HG02884 (cell line): ENCODE measurements around the gene GAB2.

Experiments
- ATAC-seq: cut with Tn5 transposase; IDR thresholded peaks from one replicate; pipeline ENCODE4 v1.9.1; 2021; ENCODE audit warnings: mild to moderate bottlenecking, moderate library complexity; ENCODE audit not compliant: unreplicated experiment

The GAB2 gene

DNA sequence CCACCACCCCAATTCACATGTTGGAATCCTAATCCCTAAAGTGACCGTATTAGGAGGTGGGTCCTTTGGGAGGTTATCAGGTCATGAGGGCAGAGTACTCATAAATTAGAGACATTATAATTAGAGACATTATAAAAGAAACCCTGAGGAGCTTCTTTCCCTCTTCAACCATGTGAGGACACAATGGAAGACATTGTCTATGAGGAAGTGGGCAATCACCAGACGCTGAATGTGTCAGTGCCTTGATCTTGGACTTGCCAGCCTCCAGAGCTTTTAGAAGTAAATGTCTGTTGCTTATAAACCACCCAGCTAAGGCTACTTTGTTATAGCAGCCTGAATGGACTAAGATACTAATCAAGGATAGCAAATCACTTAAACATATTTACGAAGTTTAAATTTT lies 14.8 kb downstream of the GAB2 start:
- no peak for ATAC-seq

DNA sequence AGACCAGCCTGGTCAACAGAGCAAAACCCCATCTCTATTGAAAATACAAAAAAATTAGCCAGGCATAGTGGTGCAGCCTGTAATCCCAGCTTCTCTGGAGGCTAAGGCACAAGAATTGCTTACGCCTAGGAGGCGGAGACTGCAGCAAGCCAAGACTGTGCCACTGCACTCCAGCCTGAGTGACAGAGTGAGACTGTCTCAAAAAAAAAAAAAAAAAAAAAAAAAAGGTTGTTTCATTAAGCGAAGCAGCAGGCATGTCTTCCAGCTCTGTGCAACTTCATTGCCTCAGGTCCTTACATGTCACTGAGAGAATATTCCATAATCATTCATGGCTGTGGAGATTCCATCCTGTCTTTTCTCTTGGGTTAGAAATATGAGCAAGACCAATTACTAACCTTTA lies 16.9 kb downstream of the GAB2 start:
- no peak for ATAC-seq

DNA sequence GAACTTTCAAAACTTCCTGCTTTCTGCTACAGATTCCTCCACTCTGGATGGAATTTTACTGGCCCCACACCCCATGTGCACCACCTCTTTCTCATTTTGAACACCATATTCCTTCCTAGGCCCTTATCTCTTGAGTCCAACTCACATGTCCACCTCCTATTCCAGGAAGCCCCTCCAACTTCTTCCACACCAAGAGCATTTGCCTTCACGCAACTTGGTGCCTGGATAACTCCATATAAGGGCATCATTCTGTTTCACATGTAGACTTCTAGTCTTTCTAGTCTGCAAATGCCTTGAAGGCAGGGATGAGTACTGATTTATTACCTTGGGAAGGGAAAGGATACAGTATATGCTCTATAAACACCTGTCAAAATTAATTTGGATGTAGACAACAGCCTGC lies 17.5 kb downstream of the GAB2 start:
- no peak for ATAC-seq

DNA sequence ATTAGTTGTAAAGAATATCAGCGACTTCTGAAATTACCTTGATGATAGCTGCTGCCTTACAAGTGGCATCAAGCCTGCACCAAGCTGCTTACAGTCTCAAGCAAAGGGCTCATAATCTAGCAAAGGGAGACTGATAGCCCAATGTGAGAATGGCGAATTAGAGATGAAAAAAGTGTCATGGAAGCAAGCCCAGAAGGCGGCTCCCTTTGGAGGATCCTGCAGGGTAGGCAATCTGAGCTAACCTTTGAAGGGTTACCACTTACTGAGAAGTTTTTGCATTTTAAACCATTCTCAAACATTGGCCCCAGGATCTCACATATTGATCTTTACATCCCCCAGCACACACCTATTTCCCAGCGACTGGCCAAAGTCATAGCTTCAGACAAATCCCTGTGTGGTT lies 18.5 kb downstream of the GAB2 start:
- no peak for ATAC-seq

DNA sequence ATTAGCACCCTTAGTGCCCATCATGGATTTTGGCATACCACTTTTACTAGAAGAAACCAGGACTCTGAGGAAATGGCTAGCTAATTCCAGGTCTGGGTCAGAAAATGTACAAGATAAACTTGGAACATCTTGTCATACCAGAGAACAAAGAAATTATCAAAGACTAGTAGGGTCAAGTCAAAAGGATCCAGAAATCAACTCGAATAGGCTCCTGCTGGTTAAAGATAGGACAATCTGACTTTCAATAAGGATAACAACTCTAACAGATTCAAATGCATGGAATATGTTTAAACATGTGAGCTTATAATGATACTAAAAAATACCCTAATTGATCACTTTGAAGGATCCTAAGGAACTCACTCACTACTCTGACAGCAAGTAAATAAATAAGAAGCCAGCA lies 18.9 kb downstream of the GAB2 start:
- ATAC-seq: no peak

DNA sequence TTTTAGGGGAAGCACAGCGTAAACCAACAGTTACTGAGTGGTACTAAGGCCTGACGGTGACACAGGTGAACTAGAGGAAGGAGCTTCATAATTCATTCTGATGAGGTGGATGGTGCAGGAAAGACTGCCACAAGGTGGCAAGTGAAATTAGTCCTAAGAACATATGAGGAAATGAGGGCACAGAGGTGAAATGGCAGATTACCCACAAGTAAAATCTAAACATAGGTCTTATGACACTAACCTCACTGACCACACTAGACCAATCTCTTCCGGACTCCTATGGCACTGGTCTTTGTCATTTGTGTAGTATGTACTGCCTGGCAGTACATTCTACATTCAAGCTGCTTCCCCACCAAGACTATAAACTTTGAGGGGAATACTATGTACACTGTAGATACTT lies 20.2 kb downstream of the GAB2 start:
- ATAC-seq: peak; percentile 68

DNA sequence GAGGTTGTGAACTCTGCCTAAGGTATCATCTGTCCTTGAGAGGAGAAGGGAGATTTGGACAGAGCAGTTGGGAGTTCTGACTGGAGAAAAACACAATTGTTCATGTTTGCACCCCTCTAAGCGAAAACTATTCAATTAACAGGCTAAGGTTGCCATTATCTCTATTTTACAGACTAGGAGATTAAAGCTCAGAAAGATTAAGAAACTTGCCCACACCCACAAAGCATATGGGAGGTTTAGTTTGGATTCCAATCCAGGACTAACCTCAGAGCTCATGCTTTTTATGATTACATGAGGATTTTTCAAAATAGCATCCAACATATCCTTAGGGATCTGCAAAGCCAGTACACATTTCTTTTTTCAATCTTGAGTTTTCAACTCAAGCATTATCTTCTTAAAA lies 22.0 kb downstream of the GAB2 start:
- no peak for ATAC-seq

DNA sequence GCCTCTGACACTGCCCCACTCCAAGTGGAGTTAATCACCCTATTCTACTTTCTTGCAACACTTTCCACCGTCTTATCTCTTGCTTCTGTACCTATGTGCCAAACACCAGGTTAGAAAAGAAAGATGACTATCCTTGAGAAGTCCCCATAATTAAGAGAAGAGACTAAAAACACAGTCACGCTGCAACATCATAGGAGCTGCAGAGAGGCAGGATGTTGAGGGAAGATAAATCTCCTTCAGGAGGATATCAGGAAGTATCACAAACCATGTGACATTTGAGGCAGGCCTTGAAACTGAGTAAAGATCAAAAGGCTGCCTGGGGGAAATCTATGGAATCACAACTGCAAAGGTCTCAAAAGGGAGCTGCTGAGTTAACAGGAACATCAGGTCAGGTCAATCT lies 24.8 kb downstream of the GAB2 start:
- ATAC-seq: no peak

DNA sequence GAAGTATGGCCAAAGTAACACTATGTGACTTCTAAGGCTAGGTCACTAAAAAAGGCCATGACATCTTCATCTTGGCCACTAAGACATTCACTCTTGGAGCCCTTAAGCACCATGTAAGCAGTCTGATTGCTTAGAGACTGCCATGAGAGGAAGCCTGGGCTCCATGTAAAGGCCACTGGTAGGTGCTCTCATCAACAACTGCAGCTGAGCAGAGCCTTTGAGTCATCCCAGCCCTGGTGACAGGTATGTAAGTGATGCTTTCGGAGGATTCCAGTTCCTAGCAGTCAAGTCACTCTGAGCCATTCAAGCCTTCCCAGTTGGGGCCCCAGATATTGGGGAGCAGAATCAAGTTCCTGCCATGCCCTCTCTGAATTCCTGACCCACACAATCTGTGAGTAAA lies 26.2 kb downstream of the GAB2 start:
- no peak for ATAC-seq

DNA sequence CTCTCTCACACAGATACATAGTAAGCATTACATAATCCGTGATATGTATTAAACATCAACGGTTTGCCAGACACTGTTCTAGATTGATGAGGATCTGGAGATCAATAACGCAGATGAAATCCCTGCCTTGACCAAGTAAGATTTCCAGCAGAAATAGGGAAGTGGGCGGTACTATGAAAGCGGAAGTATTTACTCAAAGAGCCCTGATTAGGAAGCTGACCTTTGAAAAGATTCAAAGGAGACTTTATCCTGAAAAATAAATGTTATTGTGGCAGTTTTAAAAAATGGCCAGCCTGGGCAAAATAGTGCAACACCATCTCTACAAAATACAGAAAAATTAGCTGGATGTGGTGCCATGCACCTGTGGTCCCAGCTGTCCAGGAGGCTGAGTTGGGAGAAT lies 26.8 kb downstream of the GAB2 start:
- no peak for ATAC-seq

DNA sequence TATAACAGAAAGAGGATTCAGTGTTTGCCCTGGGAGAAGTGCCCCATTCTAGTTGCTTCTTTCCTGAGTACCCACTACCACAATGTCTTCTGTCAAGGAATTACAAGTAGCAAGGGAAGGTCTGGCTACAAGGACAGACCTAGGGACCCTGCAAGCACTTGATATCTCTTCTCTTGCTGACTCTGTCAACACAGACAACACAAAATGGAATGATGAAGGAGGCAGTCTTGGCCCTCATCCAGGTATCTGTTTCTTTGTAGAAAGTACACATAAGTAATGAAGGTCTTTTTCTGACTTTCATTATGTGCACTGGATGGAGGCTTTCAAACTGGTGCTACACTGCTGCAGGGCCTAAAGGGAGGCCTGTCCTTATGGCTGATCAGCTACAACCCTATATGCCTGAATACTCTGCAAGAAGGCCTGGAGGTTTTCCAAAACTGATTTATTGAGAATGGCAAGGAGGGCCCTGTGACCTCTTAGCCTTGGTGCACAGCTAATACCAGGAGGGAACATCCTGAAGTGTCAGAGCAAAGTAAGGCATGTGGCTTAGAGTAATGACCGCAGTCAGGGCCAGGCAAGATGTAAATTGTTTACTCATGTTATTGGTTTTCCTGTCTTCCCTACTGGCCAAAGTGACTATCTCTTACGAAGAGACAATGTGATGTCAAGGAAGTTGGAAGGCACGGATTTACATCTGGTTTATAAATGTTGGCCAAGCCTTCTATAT lies 31.2 kb downstream of the GAB2 start:
- ATAC-seq: no peak

DNA sequence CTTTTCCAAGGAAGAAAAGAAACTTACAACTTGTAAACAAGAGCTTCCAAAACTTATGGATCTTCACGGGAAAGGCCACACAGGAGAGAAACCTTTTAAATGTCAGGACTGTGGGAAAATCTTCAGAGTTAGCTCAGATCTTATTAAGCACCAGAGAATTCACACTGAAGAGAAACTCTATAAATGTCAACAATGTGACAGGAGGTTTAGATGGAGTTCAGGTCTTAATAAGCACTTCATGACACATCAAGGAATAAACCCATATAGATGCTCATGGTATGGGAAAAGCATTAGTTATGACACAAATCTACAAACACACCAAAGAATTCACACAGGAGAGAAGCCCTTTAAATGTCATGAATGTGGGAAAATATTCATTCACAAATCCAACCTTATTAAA lies 32.4 kb downstream of the GAB2 start:
- ATAC-seq: no peak

DNA sequence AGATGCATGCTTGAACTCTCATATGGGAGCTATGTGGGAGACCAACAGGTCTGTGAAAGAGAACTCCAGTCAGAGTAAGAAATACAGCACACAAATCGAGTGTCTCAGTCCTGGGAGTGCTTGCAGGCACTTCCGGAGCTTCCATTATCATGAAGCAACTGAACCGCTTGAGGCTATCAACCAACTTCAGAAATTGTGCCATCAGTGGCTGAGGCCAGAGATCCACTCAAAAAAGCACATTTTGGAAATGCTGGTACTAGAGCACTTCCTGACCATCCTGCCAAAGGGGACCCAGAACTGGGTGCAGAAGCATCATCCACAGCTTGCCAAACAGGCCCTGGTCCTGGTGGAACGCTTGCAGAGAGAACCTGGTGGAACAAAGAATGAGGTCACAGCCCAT lies 33.4 kb downstream of the GAB2 start:
- ATAC-seq: no peak

DNA sequence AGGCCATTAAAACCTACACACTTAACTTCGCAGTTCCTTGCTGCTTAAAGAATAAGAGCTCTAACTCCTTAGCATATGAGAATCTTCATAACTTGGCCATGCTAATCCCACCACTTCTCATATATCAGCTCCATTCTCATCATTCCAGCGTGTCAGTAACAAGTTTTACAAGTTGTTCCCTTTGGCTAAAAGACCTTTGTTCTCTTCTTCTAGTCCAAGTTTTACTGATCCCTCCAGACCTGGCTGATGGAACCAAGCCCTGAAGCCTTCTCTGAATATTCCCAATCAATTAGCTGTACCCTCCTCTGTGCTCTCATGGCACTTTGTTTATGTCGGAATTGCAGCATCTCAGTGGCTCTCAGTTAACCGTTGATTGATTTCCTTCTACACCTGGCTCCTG lies 35.8 kb downstream of the GAB2 start:
- ATAC-seq: no peak

DNA sequence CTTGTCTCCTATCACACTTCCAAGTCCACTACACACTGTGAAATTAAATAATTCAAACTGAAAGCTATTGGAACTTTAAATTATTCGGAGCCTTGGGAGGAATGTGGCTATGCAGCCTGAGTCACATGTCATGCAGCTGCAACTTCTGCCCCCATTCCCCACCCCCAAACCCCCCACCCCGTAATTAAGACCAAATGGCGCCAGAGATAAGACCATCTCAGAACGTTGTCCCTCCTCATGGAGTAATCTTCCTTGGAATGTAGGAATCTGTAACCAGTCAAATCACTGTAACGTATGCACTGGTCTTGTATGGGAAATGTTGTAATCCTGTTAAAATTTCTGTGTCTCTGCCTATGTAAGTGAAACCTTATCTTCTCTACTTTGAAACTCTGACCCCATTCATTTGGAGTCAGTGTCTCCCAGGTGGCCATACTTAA lies 37.0 kb downstream of the GAB2 start:
- ATAC-seq: no peak

DNA sequence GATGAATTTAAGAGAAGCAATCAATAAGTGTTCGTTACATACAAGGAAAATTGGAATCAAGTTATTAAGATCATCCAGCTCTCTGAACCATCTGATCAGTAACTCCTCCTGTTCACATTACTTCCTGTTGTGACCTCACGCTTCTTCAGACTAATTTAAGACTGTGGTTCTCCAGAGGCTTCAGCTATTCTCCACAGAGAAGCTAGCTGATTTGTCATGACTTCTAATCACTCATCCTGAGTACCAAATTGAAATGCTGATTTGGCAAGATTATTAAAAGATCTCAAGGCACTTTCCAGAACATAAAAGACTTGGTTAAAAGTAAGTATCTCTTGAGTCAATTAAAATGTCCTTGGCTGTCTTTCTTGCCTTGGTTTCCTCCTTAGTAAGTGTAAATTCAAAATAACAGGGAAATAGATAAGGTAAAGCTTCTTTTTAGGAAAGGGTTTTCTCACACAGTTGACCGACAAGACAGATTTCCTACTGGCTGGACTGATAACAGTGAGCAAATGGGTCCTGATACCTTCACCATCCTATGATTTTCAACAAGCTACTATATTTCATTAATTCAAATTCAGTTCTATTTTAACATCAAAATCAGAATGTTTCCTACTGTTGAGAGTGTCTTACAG lies 38.5 kb downstream of the GAB2 start:
- ATAC-seq: no peak

DNA sequence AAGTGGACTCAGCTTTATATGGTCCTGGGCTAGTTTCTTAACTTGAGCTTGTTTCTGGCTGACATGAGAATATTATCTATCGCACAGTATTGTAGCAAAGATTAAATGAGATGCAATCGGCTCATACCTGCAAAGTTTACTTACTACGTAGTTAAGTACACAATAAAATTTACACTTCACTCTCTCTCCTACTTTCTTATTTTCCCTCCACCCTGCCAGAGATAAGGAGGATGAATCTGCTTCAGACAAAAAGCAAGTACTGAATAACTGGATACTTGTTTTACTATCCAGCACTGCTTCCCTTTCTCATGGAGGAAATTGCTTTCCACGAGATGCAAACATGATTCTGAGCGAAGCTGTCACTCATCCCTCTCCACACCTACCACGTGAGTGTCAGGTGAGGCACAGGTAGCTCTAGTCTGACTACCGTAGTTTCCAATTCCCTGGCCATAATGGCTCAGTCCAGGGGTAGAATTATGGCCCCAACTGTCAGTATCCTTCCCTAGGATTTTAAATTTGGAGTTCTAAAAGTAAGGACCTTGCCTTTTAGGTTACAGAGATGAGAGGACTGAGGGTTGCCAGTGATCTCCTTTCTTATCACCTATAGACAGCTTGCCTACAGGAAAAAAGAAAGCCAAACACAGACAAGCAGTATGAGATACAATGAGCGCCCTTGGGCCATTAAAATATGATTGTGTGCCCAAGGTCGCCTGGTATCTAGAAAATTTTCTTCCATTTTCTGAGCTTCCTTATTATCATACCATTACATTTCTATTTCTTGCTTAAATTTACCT lies 39.8 kb downstream of the GAB2 start:
- no peak for ATAC-seq

DNA sequence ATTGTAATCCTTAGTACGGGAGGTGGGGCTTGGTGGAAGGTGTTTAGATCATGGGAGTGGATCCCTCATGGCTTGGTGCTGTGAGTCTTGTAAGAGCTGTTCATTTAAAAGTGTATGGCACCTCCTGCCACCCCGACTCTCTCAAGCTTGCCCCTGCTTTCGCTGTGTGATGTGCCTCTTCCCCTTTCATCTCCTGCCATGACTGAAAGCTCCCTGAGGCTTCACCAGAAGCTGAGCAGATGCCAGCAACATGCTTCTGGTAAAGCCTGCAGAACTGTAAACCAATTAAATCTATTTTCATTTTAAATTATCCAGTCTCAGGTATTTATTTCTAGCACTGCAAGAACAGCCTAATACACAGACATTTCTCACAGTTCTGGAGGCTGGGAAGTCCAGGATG lies 40.8 kb downstream of the GAB2 start:
- ATAC-seq: no peak

DNA sequence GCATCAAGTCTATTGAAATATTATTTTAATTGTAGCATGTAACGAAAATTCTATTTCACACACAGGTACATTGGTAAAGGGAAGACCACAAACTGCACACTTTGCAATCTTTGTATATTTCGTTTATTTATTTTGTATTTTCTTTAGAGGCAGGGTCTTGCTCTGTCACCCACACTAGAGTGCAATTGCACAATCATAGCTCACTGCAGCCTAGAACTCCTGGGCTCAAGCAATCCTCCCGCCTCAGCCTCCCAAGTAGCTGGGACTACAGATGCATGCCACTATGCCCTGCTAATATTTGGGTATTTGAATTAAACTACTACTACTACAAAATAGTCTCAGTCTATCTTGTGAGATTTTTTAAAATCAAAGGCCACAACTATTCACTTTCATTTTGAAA lies 42.7 kb downstream of the GAB2 start:
- no peak for ATAC-seq

DNA sequence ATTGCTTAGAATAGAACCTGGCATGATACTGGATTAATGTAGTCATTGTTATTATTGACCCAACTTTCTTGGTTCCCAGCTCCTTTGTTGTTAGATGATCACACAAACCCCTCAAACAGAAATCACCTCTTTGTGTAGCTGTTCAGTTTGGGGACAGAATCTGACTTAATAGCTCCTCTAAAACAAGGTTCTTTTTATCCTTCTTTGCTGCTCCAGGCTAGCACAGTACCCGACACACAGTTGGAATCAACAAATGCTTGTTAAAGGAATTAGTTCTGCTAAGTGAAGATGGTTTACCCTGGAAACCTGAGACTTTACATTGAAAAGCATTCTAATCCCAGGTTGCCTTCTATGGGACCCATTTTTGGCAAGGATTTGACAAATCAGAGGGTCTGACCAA lies 43.9 kb downstream of the GAB2 start:
- ATAC-seq: no peak

DNA sequence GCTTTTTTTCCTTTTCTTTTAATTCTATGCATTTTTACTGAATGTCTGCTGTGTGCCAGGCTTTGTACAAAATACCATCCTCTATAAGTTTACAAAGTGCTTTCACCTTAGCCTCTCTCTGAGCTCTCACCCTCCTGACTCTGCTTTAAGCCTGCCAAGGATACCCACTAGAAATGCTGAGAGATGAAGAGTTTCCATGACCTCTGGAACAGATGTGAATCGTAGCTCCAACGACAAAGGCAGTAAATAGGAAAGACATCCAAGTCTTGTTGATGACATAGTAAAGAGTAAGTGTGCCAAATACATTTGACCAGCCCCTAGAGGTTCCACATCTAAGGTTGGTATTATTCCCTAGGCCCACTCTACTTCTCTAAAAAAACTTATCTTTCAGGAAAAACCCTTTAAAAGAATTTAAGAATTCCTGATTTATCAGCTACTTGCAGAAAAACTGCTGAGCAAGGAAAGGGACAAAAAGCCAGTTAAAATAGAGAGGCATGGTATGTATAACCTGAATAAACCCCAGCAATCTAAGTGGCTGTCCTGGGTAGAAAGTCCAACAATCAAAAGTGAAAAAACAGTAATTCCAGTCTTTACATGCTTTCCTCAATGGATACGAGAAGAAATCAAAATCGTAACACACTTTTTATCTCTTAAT lies 45.4 kb downstream of the GAB2 start:
- no peak for ATAC-seq
